ENCODE data around the gene PTPRT.
A peak's percentile ranks its signal among the peaks of the same experiment; 100 is the strongest.

PTPRT gene

DNA sequence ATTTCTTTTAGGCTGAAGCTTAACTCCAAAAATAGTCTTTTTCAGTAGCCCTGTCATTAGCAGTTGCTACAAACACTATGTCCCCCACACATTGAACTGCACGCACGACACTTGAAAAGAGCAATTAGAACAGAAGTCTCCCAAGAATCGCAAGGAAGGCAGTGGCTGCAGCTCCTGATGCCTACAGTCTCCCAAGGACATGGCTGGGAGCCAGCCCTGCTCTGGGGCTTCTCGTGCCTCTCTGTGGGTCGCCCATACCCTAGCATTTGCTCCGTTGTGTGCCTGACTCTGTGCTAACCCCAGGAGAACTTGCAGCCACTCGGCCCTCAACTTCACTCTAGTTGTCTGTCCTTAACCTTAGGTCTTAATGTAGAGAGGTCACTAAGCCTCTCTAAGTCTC, 454.2 kb downstream of the PTPRT start:
- DNase-seq (ENCODE audit: low read depth, low spot score): no peak

DNA sequence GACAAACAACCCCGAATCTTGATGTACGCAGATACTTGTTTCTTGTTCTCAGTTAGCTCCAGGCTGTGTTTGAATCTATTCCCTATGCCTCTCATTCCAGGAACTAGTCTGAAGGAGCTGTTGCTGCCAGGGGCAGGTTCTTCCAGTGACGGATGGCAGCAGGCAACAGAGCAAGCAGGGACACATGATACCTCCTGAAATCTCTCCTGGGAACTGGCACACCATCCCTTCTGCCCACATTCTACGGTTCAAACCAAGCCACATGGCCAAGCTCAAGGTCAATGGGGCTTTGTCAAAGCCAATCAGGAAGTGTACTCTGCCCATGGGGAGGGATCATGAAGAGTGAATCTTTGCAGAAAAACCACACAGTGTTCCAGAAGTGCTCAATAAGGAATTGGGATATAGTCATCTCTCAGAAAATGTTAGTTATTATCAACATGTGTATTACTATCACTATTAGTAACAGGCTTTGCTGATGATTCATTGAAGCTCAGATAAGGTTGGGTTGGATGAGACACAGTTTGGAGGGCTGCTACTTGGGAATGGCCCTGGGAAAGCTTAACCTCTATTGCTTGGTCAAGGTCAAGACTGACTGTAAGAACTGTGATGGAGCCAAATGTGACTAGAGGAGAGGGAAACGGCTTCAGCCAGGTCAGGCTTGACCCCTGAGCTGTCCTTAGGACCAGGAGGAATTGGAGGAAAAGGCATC, 454.9 kb downstream of the PTPRT start:
- DNase-seq (ENCODE audit: low read depth, low spot score): no peak

DNA sequence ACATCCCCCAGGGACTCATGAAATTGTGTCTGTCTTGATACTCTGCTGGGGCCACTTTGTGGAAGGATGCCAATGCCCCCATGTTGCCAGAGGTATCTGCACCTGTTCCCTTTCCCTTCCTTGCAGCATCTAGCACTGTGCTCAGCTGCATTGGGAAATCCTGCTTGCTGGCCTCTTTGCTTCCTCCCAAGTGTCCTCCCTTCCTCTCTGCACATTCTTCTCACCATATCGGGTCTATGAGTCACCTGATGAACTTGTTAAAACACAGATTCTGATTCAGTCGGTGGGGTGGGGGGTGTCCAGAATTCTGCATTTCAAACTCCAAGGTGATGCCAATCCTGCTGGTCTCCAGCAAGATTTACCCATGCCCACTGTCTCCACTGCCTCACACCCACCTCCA, 467.8 kb downstream of the PTPRT start:
- no peak for DNase-seq (ENCODE audit: low read depth, low spot score)

DNA sequence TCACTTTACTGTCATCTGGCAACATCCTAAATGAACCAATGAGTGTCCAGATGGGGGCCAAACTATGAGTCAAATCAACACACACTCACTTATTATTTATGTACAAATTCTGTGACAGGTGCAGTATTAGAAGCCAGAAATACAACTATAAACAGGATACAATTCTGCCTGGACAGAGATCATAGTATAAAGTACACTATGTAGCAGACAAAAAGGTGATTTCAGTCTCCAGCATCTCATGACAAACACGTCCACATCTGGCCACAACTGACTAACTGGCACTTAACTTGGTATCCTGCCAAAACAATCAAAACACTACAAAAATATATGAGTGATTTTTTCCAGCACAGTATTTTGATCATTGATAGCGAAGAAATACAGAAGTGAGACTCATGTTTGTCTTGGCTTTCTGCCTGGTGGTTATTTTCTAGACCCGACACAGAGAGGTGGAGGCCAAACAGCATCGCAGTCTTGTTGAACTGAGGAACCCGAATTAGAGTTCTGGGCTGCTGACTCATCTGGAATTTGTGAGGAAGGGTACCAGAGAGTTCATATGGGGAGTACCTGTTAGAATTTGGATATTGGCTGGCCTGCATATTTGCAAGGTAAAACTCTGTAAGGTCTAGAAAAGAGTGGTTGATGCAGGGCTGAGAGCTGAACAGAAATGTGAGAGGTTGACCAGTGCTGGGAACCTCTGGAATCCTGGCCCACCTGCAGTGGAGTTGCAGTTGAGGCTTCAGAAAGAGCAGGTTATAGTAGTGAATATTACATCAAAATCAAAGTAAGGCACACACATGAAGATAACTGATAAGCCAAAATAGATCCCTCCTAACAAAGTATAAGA, 475.2 kb downstream of the PTPRT start:
- no peak for DNase-seq (ENCODE audit: low read depth, low spot score)

- no peak for DNase-seq (ENCODE audit: low read depth, low spot score)
Observed at GRCh38 chr20:42708266-42708665, 481.4 kb downstream of the PTPRT start.

DNA sequence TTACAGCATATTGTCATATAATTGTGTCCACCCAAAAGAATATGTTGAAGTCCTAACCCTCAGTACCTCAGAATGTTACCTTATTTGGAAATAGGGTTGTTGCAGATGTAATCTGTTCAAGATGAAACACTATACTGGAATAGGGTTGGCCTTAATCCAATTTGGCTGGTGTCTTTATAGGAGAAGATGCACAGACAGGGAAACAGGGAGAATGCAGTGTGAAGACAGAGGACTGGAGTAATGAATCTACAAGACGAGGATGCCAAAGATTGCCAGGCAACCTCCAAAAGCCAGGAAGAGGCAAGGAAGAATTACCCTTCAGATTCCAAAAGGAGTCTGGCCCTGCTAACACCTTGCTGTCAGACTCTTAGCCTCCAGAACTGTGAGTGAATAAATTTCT, 482.9 kb downstream of the PTPRT start:
- no peak for DNase-seq (ENCODE audit: low read depth, low spot score)

- DNase-seq (ENCODE audit: low read depth, low spot score): no peak
Observed at GRCh38 chr20:42705550-42705949, 484.2 kb downstream of the PTPRT start.

- DNase-seq (ENCODE audit: low read depth, low spot score): no peak
Observed at GRCh38 chr20:42703744-42704143, 486.0 kb downstream of the PTPRT start.

GRCh38 chr20:42701948-42702347, 487.8 kb downstream of the PTPRT start:
- no peak for DNase-seq (ENCODE audit: low read depth, low spot score)

DNA sequence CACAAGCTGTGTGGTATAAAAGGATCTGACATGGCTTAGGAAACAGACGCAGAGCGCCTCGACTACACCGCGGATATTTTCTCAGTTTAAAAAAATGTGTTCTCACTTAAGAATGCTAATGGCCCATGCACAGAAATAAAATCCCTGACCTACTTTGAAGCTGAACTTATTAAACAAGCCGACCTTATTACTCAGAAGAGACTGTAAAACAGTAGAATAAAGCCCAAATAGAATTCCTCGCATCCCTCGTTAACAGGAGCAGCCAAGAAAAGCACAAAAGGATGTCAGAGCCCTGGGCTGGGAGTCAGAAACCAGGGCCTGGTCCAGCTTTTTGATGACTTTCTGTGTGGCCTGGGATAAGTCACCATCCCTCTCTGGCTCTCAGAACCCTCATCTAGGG, 489.3 kb downstream of the PTPRT start:
- no peak for DNase-seq (ENCODE audit: low read depth, low spot score)

- no peak for DNase-seq (ENCODE audit: low read depth, low spot score)
Observed at GRCh38 chr20:42697962-42698361, 491.7 kb downstream of the PTPRT start.

GRCh38 chr20:42690842-42691437, 498.8 kb downstream of the PTPRT start:
- no peak for DNase-seq (ENCODE audit: low read depth, low spot score)

DNA sequence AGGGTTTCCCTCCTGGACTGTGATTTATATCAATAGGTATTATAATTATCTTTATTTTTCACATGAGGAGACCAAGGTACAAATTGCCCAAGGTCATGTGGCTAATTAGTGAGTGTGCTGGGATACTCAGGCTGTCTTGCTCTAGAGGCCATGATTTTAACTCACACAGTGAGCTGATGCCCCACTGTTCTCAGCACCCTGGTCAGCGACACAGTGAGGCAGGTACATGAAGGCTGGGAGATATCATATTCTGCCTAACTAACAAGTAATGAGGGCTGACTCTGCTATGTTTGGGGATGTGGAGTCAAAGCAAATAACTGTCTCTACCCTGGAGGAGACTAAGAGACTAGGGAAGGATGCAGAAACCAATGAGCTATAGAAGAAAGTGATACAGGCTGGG, 501.1 kb downstream of the PTPRT start:
- peak; percentile 4 for DNase-seq (ENCODE audit: low read depth, low spot score)

DNA sequence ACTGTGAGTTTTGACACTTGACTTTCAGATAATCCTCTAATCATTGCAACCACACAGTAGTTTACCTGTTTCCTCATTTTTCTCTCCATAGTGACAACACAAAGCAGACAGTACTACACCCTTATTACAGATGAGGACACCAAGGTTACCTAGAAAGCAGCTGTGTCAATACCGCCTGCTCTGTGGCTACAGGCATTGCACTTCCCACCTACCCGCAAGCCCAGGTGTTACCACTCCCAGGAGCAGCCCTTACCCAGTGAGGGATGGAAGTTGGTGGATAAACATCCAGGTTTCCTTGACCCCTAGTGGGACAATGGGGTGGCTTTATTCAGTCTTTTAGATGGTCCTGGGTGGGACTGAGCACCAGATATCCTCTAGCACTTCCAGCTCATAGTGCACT, 503.6 kb downstream of the PTPRT start:
- no peak for DNase-seq (ENCODE audit: low read depth, low spot score)

DNA sequence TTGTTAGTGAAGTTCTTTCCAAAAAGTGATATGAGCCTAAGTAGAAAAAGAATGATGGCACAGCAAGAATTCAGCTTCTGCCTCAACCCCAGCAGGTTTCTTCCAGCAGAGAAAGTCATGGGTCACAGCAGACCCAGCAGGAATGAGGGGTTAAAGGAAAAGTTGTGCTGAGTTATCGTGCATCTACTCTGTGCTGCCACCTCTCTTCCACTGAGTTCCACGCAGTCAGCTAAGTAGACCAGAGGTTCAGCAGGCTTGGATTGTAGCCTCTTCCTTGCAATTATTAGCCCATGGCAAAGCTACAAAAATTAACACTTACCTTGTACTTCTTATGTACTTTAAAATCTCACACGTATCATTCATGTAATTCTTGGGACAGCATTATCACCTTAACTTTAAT, 510.8 kb downstream of the PTPRT start:
- peak; percentile 15 for DNase-seq (ENCODE audit: low read depth, low spot score)

DNA sequence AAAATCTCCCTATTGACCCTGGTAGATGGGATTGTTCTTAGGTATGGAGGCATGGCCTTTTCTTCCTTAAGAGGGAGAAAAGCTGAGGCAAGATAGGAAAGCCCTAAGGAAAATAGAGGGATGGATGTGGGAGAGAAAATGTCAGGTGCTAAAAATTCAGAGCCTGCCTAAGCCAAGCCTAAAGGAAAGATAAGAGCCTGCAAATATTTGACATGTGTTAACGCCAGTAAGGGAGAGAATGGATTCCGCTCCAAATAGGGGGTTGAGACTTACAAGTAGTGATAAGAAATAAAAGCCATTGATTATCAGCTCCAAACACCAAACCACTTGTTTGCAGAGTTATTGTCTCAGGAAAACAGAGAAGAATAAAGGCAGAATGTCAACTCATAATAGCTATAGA, 533.6 kb downstream of the PTPRT start:
- no peak for DNase-seq (ENCODE audit: low read depth, low spot score)

GRCh38 chr20:42652266-42652665, 537.4 kb downstream of the PTPRT start:
- no peak for DNase-seq (ENCODE audit: low read depth, low spot score)

DNA sequence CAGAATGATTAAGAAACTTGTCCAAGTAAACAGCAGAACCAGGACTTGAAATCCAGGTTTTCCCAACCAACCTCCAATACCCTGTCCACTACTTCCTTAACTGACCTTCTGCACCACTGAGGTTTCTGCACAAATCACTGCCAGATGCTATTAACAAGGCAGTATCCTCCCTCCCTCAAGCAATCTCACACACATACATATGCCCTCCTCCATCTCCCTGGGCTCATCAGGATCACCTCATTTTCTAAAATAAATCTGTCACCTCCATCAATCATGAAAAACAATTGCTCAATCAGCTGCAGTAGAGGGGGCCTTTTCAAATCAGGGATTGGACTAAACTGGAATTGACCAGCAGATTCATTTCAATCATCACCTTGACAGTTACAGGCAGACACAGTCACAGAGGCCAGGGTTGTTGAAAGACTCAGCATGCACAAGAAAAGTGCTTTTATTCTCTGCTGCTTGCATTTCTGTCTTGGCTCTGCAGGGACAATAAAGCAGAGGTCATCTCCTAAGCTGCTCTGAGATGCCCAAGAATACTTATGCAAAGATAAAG, 539.4 kb downstream of the PTPRT start:
- no peak for DNase-seq (ENCODE audit: low read depth, low spot score)

- DNase-seq (ENCODE audit: low read depth, low spot score): no peak
Observed at GRCh38 chr20:42649748-42650147, 540.0 kb downstream of the PTPRT start.

- no peak for DNase-seq (ENCODE audit: low read depth, low spot score)
Observed at GRCh38 chr20:42646250-42646649, 543.5 kb downstream of the PTPRT start.

DNA sequence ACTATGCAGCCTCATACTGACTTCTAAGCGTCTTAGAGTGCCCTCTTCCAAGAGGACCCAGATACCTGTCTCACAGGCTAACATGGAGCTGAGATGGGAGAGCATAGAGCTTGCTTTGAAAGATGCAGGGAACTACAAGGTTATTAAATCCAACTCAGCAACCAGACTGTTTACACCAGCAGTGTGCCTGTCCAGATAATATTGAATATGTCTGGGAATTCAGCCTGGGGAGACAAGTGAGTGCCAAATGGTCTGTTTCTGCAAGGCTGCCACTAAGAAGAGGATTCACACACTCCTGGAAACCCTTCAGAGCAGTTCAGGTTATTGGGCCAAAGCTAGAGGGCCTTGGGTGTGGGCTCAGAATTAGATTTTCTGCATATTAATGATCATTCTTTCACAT, 547.8 kb downstream of the PTPRT start:
- DNase-seq (ENCODE audit: low read depth, low spot score): no peak

- DNase-seq (ENCODE audit: low read depth, low spot score): no peak
Observed at GRCh38 chr20:42639140-42639539, 550.6 kb downstream of the PTPRT start.
